GM21447 (cell line): ENCODE measurements around the gene MAGEL2.
"Not testable (repeated sequence)": the region's sequence is repeated elsewhere in the genome, so short reads cannot be mapped to it uniquely, and the experiment has no call there.

ENCODE experiments used
- ATAC-seq: cut with Tn5 transposase; IDR thresholded peaks from one replicate; pipeline ENCODE4 v1.9.1; 2021; ENCODE audit not compliant: unreplicated experiment

Gene MAGEL2

DNA sequence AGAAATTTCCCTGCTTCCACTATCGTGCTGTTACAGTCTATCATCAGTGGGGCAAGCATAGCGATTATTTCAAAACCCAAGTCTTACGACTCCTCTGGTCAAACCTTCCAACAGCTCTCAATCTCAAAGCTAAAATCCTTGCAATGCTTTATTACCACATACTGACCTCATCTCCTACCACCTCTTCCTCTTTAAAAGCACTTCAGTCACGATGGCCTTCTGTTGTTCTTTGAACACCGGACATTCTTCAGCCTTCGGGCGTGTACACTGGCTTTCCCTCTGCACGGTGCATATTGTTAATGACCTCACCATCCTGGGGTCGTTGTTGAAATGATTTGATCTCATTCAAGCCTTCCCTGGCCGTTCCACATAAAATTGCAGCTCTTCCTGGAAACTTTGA is 31.1 kb downstream of the MAGEL2 start:
- ATAC-seq, result no peak

DNA sequence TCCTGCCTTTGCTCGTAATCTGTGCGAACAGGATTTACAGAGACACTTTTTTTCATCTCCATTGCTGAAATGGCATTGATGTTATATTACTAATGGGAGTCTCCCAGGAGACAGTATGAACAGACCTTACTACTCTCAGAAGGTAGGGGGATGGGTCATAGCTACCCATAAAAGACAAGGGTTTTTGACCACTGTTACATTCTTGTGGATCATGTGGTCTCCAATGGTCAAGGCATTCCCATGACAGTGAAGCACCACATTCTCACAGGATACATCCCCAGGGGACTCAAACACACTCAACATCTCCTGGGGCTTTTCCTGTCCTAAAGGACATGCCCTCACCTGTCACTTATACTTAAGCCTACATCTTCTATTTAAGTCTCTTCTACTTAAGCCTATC is 41.4 kb downstream of the MAGEL2 start:
- no peak for ATAC-seq

DNA sequence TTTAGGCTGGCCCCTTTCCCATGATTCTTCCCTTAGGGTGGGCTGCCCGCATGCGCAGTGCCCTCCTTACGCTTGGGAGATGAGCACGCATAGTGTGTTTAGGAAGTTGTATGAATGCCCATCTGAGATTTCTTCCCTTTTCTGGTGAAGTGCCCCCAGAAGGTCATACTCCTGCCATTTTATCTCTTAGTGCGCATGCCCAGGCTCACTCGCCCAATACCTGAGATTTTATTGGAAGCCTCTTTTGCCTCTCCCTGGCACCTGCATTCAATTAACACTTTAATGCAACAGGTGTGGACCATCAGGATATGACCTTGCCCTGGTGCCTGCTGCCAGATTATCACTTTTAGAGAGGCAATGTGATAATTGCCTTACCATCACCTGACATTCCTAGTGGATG is 45.5 kb downstream of the MAGEL2 start:
- ATAC-seq, result no peak

DNA sequence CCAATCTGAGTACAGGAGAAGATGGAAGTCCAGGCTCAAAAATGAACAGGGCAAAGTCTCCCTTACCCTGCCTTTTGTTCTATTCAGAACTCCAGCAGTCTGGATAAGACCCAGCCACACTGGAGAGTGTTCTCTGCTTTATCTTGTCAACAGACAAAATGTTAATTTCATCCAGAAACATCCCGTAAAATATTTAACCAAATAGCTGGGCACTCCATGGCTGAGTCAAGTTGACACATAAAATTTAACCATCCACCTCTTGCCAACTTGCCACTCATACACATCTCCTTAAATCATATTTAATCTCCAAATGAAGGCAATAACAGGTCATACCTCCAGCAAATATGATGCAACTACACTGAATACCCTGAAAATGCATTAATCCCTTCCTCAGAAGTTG is 48.6 kb downstream of the MAGEL2 start:
- ATAC-seq, result no peak

DNA sequence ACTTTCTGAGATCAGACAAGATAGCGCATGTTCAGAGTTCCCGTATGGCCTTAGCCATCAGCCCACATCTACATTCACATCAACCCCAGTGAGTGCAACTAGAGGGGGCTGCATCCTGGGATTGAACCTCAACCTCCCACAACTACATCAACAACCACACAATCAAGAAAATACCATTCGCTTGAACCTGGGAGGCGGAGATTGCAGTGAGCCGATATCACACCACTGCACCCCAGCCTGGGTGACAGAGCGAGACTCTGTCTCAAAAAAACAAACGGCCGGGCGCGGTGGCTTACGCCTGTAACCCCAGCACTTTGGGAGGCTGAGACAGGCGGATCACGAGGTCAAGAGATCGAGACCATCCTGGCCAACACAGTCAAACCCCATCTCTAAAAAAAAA is 50.4 kb downstream of the MAGEL2 start:
- ATAC-seq, result not testable (repeated sequence)

GRCh38 chr15:23596736-23597135 is 50.9 kb downstream of the MAGEL2 start:
- ATAC-seq, result no peak

DNA sequence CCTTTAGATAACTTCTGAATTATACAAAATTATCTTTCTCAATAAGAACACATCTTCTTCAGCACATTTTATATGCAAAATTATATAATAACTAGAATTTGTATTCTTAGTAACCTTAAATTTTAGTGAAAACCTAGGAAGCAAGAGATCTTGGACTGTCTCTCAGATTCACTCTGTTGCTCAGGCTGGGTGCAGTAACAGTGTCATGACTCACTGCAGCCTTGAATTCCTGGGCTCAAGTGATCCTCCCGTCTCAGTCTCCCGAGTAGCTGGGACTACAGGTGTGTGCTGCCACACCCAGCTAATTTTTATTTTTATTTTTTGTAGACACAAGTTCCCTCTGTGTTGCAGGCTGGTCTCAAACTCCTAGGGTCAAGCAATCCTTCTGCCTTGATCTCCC is 52.3 kb downstream of the MAGEL2 start:
- ATAC-seq, result no peak

DNA sequence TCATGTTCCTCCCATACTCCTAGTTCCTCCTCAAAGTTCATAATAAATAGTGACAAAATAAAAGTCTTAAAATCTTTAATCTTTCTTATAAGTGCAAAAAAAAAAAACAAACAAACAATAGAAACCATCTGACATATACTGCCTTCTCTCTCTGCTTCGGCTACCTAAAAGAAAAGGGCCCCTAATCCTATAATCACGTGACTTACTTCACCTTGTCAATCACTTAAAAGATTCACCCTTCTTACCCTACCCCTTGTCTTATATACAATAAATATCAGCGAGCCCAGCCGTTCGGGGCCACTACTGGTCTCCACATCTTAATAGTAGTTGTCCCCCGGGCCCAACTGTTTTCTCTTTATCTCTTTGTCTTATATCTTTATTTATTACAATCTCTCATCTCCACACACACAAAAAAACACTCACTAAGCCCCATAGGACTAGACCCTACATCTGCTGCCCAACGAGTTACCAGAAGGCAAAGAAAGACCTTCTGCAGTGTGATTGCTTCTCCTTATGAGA is 53.4 kb downstream of the MAGEL2 start:
- ATAC-seq, result no peak
